Germinal center (tissue), 1 donor: Measurements from ENCODE around the gene CARMIL1.
"Not testable (repeated sequence)": the region's sequence is repeated elsewhere in the genome, so short reads cannot be mapped to it uniquely, and the experiment has no call there.

Source experiments
- DNase-seq: peaks from one replicate; pipeline ENCODE4 v3.0.0; 2012; ENCODE audit warnings: mixed read lengths, low spot score

CARMIL1 gene

DNA sequence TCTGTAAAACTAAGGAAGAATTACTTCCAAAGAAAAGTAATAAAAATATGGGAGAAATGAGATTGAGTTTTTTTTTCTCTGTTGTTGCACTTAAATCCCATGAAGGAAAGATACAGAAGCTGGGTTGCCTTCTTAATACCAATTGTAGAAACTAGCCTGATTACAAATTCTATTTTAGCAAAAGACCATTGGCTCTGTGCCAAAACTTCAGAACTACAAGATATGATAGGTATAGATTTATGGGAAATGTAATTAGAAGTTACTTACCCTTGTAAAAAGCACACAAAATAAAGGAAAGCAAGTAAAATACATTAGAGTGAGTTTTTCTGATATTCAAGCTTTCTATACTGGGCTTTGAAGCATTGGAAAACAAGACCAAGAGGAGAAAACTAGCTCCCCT, 299.4 kb downstream of the CARMIL1 start:
- no peak for DNase-seq

DNA sequence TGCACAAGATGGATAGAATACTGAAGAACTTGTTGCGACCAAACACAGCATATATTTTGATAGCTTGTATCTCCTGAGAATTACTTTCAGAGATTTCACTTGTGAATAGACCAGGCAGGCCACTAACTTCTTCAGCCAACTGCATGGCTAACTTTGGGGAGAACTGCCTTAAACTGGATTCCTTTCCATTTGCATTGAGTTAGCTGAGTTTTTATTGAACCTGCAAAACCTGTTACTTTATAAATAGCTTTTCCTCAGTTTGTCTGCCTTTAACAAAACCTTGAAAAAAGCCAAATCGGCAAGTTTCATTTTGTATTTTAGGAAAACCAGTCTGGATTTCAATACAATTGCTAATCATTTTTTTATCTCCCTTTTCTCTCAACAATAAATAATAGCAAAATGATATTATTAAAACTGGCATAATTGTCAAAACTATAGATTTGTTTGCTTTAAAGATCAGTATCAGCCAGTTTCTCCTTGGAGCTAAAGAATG, 300.3 kb downstream of the CARMIL1 start:
- DNase-seq = no peak

DNA sequence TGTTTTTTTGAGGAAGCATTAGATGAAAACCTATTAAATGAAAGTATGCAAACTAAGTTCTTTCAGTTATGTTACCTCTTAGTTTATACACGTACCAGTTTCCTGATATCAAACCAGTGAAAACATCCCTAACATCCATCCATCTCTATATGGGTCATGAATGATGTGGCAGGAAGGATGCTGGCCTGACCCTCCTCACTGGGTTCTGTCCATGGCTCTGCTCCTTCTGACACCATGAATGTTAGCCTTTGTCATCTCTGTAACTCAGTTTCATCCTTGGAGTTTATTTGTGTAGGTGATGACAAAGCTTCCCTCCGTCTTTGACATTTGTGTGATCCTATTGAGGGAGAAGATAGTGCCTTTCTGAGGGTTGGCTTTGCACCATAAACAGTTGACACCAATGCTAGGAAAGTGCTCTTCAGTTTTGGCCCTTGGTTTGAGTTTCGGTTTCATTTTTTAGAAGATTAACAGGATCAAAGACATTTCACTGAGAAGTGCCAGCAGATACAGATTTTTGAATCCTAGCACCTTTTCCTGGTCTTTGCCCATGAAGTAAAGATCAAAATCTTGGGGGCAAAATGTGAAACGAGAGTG, 300.8 kb downstream of the CARMIL1 start:
- DNase-seq = no peak

DNA sequence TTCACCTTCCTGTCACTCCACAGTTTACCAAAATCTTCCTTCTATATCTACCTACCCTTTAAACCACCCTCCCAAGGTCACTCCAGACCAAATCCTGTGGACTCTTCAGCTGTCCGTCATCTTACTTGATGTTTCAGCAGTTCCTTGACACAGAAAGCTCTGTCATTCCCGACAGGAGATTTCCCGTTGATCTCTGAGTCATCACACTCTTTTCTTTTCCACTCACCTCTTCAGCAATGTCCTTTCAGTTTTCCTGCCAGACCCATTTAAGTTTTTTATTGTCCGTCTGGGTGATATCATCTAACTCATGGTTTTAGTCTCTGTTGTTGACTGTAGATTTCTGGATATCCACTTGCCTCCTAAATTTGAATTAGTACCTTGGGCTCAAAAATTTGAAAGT, 302.9 kb downstream of the CARMIL1 start:
- DNase-seq = no peak

DNA sequence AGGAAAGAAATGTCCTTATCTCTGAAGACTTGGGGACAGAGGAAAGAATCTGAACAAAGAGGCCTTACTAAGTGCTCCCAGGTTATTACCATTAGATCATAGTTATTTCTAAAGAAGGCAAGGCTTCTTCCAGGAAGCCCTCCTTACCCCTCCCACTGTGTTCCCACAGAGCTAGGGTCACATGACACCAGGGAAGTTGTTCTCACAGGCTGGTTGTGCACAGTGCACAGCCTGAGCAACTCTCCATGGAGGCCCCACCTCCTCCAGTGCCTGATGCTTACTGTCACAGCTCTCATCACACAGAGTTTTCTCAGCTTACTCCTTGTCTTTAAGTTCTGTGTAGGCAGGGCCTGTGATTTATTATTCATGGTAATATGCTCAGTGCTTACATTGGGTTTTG, 303.9 kb downstream of the CARMIL1 start:
- DNase-seq = no peak

DNA sequence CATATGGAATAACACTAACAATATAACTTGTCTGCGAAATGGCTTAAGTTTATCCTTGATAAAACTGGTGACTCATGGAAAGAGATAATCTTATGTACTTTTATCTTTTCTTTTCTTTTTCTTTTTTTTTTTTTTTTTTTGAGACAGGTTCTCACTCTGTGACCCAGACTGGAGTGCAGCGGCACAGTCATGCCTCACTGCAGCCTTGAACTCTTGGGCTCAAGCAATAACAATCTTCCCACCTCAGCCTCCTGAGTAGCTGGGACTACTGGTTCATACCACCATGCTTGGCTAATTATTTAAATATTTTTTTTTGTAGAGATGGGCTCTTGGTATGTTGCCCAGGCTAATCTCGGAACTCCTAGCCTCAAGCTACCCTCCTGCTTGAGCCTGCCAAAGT, 304.7 kb downstream of the CARMIL1 start:
- DNase-seq = no peak

DNA sequence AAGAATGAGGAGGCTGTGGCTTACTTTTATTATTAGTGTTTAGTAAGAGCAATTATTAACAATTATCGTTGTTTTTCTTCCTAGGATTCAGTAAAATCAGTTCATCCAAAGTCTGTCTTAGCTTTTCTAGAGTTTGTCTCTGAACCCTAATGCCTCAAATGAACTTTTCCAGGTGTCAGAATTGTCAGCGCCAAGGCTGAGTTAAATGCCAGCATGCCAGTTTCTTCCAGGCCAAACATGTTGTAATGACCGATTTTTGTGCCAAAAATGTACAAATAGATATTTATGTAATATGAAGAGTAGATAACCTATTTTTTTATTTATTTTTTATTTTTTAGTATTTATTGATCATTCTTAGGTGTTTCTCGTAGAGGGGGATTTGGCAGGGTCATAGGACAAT, 306.1 kb downstream of the CARMIL1 start:
- no peak for DNase-seq

DNA sequence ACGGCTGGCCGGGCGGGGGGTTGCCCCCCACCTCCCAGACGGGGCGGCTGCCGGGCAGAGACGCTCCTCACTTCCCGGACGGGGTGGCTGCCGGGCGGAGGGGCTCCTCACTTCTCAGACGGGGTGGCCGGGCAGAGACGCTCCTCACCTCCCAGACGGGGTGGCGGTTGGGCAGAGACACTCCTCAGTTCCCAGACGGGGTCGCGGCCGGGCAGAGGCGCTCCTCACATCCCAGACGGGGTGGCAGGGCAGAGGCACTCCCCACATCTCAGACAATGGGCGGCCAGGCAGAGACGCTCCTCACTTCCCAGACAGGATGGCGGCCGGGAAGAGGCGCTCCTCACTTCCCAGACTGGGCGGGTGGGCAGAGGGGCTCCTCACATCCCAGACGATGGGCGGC, 306.9 kb downstream of the CARMIL1 start:
- DNase-seq = not testable (repeated sequence)

DNA sequence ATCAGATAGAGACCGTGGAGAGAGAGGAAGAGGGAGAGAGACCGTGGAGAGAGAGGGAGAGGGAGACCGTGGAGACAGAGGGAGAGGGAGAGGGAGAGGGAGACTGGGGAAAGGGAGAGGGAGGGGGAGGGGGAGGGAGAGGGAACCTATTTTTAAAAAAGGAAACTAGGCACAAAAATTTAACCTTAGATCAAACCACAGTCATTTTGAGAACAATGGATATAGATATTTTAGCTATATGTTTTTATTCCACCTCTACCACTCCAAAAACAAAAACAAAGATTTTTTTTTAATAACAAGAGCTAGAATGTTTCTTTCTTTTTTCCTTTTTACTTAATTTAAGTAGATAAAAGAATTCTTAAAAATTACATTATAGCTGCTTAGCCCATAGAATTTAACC, 307.8 kb downstream of the CARMIL1 start:
- DNase-seq = no peak

DNA sequence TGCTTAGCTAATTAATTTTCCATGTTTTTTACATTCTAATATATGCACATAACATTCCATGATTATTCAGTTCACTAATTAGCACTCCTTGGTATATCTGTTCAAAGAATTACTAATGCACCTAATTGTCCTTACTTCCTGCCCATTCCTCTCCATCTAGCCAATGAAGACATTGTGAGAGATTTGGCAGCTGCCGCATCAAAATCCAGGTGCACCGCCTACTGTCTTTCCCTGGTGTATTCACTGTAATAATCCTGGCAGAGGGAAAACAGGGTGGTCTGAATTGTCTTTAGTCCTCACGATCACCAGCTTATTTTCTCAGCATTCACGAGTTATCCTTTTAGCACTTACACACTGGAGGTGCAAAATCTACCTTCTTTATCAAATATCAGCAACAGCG, 311.8 kb downstream of the CARMIL1 start:
- DNase-seq = no peak

DNA sequence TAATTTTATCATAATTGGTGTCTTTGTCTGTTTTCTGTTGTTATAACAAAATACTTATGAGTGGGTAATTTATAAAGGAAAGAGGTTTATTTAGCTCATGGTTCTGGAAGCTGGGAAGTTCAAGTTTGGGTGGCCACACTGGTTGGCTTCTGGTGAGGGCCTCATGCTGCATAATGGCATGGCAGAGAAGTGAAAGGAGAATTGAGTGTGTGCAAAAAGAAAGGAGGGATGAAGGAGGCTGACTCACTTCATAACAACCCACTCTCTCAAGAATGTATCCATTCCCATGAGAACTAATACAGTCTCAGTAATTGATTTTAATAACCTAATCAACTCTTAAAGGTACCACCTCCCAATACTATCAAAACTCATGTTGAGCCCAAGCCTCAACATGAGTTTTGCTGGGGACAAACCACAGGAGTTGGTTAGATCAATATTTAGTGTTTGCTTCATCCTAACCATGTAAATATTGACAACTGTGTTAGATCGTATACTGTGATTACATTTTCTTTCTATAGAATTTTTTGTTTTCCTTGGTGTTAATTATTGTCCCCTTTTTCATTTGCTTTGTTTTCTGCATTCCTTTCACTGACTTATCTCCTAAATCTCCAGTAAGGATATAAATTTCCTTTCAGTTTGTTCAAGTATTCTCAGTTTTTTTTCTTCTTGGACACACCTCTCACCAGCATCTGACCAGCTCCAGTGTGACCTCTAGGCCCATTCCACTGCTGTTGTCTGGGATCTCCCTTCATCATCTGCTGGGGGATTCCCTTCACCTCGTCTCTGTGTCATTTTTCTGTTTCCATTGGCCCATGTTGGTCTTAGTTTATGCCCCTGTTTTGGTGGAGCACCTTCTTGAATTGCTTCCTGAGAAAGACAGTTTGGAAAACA, 318.0 kb downstream of the CARMIL1 start:
- no peak for DNase-seq

DNA sequence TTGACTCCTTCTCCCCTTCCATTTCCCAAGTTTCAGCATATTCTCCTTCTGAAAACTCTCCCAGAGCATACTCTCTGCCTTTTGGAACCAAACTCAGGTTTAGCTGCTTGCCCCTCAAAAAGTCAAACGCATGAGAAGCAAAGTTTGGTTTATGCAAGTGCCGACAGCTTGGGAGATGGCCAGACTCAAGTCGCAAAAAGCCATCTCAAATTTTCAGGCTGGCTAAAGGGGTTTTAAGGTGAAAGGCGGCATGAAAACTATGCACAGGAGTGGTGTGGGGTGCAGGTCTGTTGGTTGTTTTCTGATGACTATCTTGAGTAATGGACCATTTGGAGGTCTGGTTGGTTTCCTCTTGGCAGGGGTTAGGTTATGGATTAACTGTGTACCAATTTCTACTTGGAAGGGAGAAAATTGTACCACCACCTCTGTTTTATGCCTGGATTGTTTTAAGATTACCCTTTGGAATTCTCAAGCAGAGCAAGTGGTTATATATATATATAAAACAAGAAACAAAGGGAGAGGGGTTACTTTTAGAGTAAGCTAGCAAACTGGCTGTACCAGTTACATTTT, 320.4 kb downstream of the CARMIL1 start:
- no peak for DNase-seq

DNA sequence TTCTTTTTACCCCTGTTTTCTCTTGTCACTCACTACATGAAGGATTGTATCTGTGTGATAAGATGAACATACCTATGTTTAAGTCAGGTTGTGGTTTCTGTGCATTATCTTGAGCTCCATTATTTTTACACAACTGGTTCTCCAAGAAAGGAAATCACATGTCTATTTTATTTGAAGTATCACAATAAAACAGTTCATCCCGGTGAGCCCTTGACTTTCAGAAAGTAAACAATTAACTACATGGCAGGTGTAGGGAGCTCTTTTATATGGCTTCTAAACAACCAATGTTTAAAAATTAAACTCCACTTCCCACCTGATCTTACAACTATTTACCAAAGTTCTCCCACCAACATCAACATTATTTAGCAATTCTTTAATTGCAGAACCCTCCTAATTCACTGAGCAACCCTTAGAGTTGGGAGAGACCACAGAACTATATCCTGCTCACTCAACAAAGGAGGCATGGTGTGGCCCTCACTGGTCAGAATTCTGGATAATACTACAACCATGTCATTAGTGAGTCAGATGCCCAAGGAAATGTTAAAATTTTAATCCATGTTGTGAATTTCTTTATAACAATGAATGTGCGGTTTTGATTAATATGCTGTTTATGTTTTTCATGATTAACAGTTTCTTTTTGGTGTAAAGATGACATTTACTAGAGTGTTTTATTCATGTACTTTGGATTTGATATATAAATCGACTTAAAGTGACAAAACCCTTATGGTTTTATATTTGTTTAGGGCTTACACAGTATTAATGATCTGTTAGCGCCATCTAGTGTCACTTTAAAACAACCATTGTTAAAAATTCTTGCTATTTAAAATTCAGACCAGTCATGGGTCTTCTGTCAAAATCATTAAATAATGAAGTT, 322.9 kb downstream of the CARMIL1 start:
- peak; percentile 20 for DNase-seq

DNA sequence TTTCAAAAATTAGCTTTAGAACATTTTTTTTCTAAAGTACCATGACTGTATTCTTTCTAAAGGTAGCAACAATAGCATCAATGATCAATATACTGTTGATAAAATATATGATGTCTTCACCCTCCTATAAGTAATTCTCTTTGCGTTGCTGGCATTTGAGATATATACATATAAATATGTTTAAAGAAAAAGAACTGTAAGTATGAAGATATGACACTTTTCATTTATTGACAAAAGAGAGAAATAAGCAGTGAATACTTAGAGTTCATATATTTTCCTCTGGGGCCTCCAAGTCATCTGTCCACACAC, 323.5 kb downstream of the CARMIL1 start:
- no peak for DNase-seq

DNA sequence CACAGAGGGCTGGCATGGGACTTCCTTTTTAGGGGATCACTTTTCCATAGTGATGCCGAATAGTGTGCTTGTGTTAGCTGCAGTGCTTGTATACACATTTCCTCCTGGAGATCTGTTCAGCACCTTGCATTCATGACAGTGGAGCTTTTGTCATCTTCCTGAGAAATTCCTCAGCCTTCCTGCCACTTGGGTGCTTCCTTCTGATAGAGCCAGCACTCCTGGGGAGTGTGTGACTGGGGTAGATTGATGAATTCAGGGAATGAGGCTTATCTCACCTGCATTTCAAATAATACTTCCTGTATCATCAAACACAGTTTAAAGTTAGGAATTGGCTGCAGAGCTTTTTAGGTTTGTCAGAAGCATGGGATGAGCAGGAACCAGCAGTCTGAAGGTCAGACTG, 324.1 kb downstream of the CARMIL1 start:
- DNase-seq = no peak

DNA sequence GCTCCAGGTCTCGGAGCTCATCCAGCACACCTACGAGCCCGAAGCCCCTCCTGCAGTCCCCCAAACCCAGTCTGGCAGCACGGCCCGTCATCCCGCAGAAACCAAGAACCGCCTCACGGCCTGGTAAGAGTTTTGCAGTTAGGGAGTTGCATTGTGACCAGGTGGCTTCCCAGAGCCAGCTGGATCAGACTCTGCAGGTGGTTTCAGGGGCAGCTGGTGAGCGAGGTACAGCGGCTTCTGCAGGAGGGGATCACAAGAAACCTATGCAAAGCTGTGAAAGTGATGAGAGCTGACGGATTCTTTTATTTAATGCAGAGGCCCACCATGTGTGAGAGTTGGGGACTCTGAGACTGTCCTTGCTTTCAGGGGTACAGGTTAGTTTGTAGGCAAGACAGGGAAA, 327.0 kb downstream of the CARMIL1 start:
- DNase-seq = no peak

DNA sequence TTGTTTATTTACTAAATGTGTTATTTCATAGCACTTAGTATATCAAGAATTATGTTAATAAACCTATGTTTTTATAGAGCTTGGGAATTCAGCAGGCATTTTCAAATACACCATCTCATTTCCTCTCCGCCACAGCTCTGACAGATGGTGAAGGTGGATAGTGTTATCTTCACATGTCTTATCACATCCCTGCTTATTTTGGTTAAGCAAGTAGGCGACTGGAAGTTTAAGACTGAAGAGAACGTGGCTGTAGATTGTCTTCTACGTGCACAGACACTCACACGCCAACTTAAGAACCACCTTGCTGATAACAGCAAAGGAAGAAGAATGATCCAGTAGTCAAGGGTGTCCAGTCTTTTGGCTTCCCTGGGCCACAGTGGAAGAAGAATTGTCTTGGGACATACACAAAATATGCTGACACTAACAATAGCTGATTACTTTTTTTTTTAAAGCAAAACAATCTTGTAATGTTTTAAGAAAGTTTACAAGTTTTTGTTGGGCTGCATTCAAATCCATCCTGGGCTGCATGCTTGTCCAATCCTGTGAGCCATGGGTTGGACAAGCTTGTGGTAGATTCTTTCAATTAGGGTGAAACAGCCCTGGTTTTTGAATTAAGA, 329.5 kb downstream of the CARMIL1 start:
- DNase-seq = no peak

DNA sequence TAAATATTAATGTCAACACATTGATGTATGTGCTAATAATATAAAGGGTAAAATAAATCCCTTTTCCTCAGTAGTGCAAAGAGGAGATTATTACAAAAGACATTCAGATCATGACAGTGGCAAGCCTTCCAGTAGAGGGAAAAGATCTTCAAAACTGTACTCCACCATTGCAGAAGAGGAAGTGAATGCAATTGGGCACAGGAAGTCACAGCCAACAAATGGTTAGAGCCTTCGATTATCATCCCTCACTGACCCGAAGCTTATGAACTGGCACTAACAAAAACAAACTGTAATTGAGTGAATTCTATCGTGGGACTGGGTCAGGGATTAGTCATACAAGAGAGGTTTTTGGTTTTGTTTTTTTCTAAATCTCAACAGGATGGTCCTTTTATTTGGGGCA, 333.5 kb downstream of the CARMIL1 start:
- DNase-seq = no peak

DNA sequence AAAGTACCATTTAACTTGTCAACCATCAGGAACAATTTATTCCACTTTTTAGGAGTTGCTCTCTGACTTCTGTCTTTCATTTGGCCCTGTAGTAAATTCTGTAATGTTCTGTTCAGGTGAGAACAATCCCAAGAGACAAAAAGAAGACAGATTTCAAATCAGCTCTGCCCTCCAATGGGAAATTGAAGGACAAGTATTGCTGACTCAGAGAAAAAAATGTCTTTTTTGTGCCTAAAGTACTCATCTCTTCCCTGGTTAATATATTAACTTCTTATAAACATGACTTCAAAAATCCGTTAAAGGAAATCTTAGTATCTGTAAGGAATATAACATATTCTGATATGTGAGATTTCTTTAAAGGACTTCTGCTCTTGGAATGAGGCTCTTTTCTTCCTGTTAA, 334.2 kb downstream of the CARMIL1 start:
- no peak for DNase-seq

DNA sequence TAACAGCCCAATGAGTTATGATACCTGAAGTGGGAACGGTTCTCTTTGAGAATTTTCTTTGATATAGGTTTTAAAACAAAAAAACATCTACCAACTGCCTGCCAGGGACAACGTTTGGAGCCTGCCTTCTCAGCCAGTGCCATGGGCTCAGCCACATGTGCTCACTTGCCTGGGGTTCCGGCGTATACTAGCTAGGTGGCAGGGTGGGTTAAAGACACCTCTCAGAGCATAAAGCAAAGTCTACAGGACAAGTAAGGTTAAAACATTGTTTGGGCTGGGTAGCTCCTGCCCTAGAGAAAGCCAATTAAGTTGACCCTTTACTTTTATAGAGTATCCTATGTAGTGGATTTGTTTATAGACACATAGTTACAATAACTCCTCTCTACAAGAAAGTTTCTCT, 334.9 kb downstream of the CARMIL1 start:
- no peak for DNase-seq

DNA sequence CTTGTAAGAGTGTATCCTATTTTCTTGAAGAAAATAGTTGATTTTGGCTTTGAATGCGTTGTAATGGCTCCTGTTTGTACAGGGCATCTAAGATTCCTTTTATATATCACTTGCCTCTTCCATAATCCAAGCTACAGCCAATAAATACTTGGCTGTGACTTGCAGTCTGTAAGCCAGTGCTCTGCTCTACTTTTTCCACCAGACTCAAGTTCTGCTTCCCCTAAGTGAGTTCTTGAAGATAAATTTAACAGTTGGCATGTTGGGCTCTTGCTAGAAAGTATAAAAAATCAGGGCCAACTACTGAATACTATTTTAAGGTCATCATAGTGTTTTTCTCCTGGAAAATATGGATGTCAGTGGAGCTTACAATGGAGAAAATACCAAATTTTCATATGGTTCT, 336.3 kb downstream of the CARMIL1 start:
- no peak for DNase-seq

DNA sequence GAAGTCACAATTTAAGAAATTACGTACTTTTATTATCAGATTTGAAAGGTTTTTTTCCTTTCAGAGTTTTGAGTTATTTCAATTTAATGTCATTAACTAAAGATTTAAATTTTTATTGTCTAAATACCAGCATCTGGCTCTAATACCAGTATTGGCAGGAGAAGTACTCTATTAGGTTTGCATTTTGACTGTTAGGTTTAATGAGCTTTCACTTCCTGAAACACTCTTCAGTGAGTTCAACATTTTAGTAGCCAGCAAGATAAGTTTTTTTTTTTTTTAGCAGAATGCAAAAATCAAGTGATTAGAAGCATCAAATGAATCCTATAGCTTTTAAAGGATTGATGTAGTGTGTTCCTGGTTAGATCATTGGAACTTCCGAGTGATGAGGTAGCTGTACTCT, 338.8 kb downstream of the CARMIL1 start:
- DNase-seq = peak; percentile 27
